Measurements from ENCODE around the gene NUDT2. TPM values are rescaled to one million over a fixed set of nuclear protein-coding genes. Genes with fewer than 3 reads are reported as not detected.
"Not testable (repeated sequence)": the region's sequence is repeated elsewhere in the genome, so short reads cannot be mapped to it uniquely, and the experiment has no call there.

NUDT2 gene
- total RNA-seq, 1 experiment from 2014 or later, result 10.4 TPM

- not testable (repeated sequence) for DNase-seq; H3K9me3 ChIP-seq (ENCODE audit: low read length); H3K4me1 ChIP-seq (ENCODE audit: low read length); H2AFZ ChIP-seq (ENCODE audit: low read length); H3K9me2 ChIP-seq (replicated peaks; ENCODE audit: insufficient read depth, low read length); H3K4me2 ChIP-seq (ENCODE audit: low read depth, low read length, poor library complexity, severe bottlenecking); H3K36me3 ChIP-seq (ENCODE audit: insufficient read depth, low read length); H4K20me1 ChIP-seq (ENCODE audit: insufficient read depth, low read depth, low read length); H3K27me3 ChIP-seq (ENCODE audit: low read length); H3K79me2 ChIP-seq (ENCODE audit: low read length); H3K4me3 ChIP-seq (ENCODE audit: low read length); H3K27ac ChIP-seq (ENCODE audit: low read length); H3K9ac ChIP-seq (ENCODE audit: low read length)
These were observed 23.6 kb downstream of the NUDT2 start for GRCh38 chr9:34352957-34353356.

DNA sequence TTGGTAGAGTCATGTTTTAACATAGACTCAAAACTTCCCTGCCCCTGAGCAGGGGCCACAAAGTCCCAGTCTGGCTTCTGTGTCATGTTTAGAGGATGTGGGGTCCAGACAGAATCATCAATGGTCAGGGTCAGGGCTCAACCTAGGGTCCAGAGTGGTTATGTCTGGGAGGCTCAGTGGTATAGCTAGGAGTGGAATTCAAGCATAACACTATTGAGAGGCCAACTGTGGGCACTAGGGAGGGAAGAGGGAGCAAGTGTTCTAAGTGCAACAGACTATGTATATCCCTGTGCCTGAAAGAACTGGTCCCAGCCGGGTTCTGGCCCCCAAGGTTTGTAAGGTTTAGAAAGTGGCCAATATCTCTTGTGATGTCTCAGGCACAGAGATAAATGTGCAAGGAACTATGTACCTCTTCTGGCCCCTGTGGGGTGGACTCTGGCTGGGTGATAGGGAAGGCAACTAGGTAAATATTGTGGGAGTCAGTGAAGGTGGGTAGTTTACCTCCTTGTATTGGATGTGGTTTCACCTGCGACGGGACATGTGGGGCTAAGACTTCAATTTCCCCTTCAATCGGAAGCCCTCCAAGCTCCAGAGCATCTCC is 33.3 kb downstream of the NUDT2 start:
- Histone ChIP-seq H3K4me3 (ENCODE audit: low read length) (no peak overlapping the region), H3K27ac (ENCODE audit: low read length) (no peak overlapping the region), H3K4me2 (ENCODE audit: low read depth, low read length, poor library complexity, severe bottlenecking) (no peak overlapping the region), H3K9me3 (ENCODE audit: low read length) (no peaks in the 10 kb centered on the region), H3K9ac (ENCODE audit: low read length) (no peak overlapping the region), H3K79me2 (ENCODE audit: low read length) (no peaks in the 10 kb centered on the region), H2AFZ (ENCODE audit: low read length) (no peak overlapping the region), H3K36me3 (ENCODE audit: insufficient read depth, low read length) (no peaks in the 10 kb centered on the region), H4K20me1 (ENCODE audit: insufficient read depth, low read depth, low read length) (no peaks in the 10 kb centered on the region), H3K27me3 (ENCODE audit: low read length) (no peaks in the 10 kb centered on the region), H3K9me2 (replicated peaks; ENCODE audit: insufficient read depth, low read length) (no peaks in the 10 kb centered on the region), H3K4me1 (ENCODE audit: low read length) (no peaks in the 10 kb centered on the region)
- no peak for DNase-seq

DNA sequence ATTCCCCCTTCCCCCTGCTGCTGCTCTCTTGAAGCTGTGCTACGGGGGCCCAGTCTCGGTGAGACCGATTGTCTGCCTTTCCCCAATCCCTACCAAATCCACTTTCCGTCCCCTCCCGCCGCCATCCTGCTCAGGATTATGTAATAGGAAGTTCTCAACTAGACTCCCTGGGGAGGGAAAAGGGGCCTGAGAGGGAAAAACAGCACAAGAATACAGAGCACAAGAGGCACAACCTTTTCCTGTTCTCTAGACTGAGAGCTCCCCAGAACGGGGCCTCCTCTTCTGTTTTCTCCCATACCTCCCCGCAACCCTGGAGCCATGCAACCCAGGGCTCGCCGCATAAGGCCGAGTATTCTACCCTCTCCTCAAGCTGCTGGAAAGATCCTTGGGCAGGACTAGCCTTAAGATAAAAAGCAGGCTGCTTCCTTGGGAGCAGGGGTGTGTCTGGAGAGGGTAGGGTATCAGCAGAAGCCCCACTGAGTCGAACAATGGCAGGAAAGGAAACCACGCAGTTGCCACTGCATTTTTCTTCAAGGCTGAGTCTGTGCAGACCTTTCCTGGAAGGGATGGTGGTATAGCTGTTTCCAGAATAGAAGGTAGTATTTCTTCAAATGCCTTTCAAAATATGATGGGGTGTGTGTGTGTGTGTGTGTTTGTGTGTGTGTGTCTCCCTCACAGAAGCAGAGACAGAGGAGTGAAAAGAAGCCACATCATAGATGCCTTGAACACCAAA is 34.4 kb downstream of the NUDT2 start:
- DNase-seq, result no peak
- Histone ChIP-seq H3K4me2 (ENCODE audit: low read depth, low read length, poor library complexity, severe bottlenecking) (no peak overlapping the region), H3K27ac (ENCODE audit: low read length) (no peak overlapping the region)

GRCh38 chr9:34365282-34365681 is 35.9 kb downstream of the NUDT2 start:
- Histone ChIP-seq H3K9ac (ENCODE audit: low read length) (no peak overlapping the region), H3K9me3 (ENCODE audit: low read length) (no peaks in the 10 kb centered on the region), H3K79me2 (ENCODE audit: low read length) (no peaks in the 10 kb centered on the region), H2AFZ (ENCODE audit: low read length) (no peak overlapping the region), H3K4me3 (ENCODE audit: low read length) (no peak overlapping the region), H3K9me2 (replicated peaks; ENCODE audit: insufficient read depth, low read length) (no peaks in the 10 kb centered on the region), H3K36me3 (ENCODE audit: insufficient read depth, low read length) (no peaks in the 10 kb centered on the region), H3K4me1 (ENCODE audit: low read length) (no peaks in the 10 kb centered on the region), H4K20me1 (ENCODE audit: insufficient read depth, low read depth, low read length) (no peaks in the 10 kb centered on the region), H3K4me2 (ENCODE audit: low read depth, low read length, poor library complexity, severe bottlenecking) (no peak overlapping the region), H3K27me3 (ENCODE audit: low read length) (no peaks in the 10 kb centered on the region), H3K27ac (ENCODE audit: low read length) (no peak overlapping the region)
- no peak for DNase-seq

More for the DNA sequence above, 34.4 kb downstream of the NUDT2 start:
- no peaks in the 10 kb centered on the region for H4K20me1 ChIP-seq (ENCODE audit: insufficient read depth, low read depth, low read length)
- H3K27me3 ChIP-seq (ENCODE audit: low read length), result no peaks in the 10 kb centered on the region
- no peaks in the 10 kb centered on the region for H3K9me2 ChIP-seq (replicated peaks; ENCODE audit: insufficient read depth, low read length)
- no peaks in the 10 kb centered on the region for H3K36me3 ChIP-seq (ENCODE audit: insufficient read depth, low read length)
- H3K9me3 ChIP-seq (ENCODE audit: low read length), result no peaks in the 10 kb centered on the region
- H2AFZ ChIP-seq (ENCODE audit: low read length), result no peak overlapping the region
- no peak overlapping the region for H3K9ac ChIP-seq (ENCODE audit: low read length)
- H3K4me3 ChIP-seq (ENCODE audit: low read length), result no peak overlapping the region
- no peaks in the 10 kb centered on the region for H3K4me1 ChIP-seq (ENCODE audit: low read length)
- H3K79me2 ChIP-seq (ENCODE audit: low read length), result no peaks in the 10 kb centered on the region

- H3K9me3 ChIP-seq (ENCODE audit: low read length), result no peaks in the 10 kb centered on the region
- H3K4me3 ChIP-seq (ENCODE audit: low read length), result no peak overlapping the region
- H4K20me1 ChIP-seq (ENCODE audit: insufficient read depth, low read depth, low read length), result no peaks in the 10 kb centered on the region
- H3K27ac ChIP-seq (ENCODE audit: low read length), result no peak overlapping the region
- H3K36me3 ChIP-seq (ENCODE audit: insufficient read depth, low read length), result no peaks in the 10 kb centered on the region
- H3K9ac ChIP-seq (ENCODE audit: low read length), result no peak overlapping the region
- no peak for DNase-seq
- H3K79me2 ChIP-seq (ENCODE audit: low read length), result no peaks in the 10 kb centered on the region
- no peaks in the 10 kb centered on the region for H3K4me1 ChIP-seq (ENCODE audit: low read length)
- H3K9me2 ChIP-seq (replicated peaks; ENCODE audit: insufficient read depth, low read length), result no peaks in the 10 kb centered on the region
- H2AFZ ChIP-seq (ENCODE audit: low read length), result no peak overlapping the region
- H3K27me3 ChIP-seq (ENCODE audit: low read length), result no peaks in the 10 kb centered on the region
- H3K4me2 ChIP-seq (ENCODE audit: low read depth, low read length, poor library complexity, severe bottlenecking), result no peak overlapping the region
These were observed 37.0 kb downstream of the NUDT2 start for GRCh38 chr9:34366365-34366764.

- H3K9me3 ChIP-seq (ENCODE audit: low read length); H3K9ac ChIP-seq (ENCODE audit: low read length); H3K36me3 ChIP-seq (ENCODE audit: insufficient read depth, low read length); DNase-seq; H3K27me3 ChIP-seq (ENCODE audit: low read length); H3K79me2 ChIP-seq (ENCODE audit: low read length); H3K9me2 ChIP-seq (replicated peaks; ENCODE audit: insufficient read depth, low read length); H3K4me3 ChIP-seq (ENCODE audit: low read length); H3K4me2 ChIP-seq (ENCODE audit: low read depth, low read length, poor library complexity, severe bottlenecking); H2AFZ ChIP-seq (ENCODE audit: low read length); H4K20me1 ChIP-seq (ENCODE audit: insufficient read depth, low read depth, low read length); H3K4me1 ChIP-seq (ENCODE audit: low read length); H3K27ac ChIP-seq (ENCODE audit: low read length): not testable (repeated sequence)
These were observed 38.5 kb downstream of the NUDT2 start for GRCh38 chr9:34367751-34368410.

DNA sequence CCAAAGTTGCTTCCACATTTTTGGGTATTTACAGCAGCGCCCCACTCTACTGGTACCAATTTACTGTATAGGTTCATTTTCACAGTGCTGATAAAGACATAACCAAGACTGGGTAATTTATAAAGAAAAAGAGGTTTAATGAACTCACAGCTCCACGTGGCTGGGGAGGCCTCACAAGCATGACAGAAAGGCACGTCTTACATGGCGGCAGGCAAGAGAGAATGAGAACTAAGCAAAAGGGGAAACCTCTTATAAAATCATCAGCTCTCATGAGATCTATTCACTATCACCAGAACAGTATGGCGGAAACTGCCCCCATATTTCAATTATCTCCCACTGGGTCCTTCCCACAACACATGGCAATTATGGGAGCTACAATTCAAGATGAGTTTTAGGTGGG is 39.4 kb downstream of the NUDT2 start:
- not testable (repeated sequence) for H3K27ac ChIP-seq (ENCODE audit: low read length); H3K9me3 ChIP-seq (ENCODE audit: low read length); DNase-seq; H4K20me1 ChIP-seq (ENCODE audit: insufficient read depth, low read depth, low read length); H3K36me3 ChIP-seq (ENCODE audit: insufficient read depth, low read length); H3K4me2 ChIP-seq (ENCODE audit: low read depth, low read length, poor library complexity, severe bottlenecking); H3K9me2 ChIP-seq (replicated peaks; ENCODE audit: insufficient read depth, low read length); H3K4me1 ChIP-seq (ENCODE audit: low read length); H3K4me3 ChIP-seq (ENCODE audit: low read length); H3K9ac ChIP-seq (ENCODE audit: low read length); H3K79me2 ChIP-seq (ENCODE audit: low read length); H3K27me3 ChIP-seq (ENCODE audit: low read length); H2AFZ ChIP-seq (ENCODE audit: low read length)

DNA sequence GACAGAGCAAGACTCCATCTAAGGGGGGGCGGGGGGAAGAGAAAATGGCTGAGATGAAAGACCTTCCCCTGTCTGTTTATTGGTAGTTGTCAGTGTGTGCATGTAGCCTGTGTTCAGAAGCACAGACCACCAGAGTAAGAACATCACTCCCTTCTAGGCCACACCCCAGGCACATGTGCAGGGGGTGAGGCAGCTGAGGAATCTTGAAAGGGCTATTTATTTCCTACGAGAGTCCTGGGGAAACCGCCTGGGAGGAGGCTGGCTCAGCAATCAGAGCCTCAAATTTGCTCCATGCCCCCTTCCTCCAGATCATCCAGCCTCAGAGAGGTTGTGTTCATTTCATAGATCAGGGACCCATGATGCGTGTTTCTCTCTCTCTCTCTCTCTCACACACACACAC is 40.3 kb downstream of the NUDT2 start:
- H2AFZ ChIP-seq (ENCODE audit: low read length), result no peak overlapping the region
- H3K79me2 ChIP-seq (ENCODE audit: low read length), result no peaks in the 10 kb centered on the region
- H3K9me2 ChIP-seq (replicated peaks; ENCODE audit: insufficient read depth, low read length), result no peaks in the 10 kb centered on the region
- no peak overlapping the region for H3K9ac ChIP-seq (ENCODE audit: low read length)
- no peaks in the 10 kb centered on the region for H4K20me1 ChIP-seq (ENCODE audit: insufficient read depth, low read depth, low read length)
- H3K36me3 ChIP-seq (ENCODE audit: insufficient read depth, low read length), result no peaks in the 10 kb centered on the region
- H3K27ac ChIP-seq (ENCODE audit: low read length), result no peak overlapping the region
- no peak overlapping the region for H3K4me3 ChIP-seq (ENCODE audit: low read length)
- DNase-seq, result no peak
- H3K27me3 ChIP-seq (ENCODE audit: low read length), result no peaks in the 10 kb centered on the region
- no peaks in the 10 kb centered on the region for H3K4me1 ChIP-seq (ENCODE audit: low read length)
- no peak overlapping the region for H3K4me2 ChIP-seq (ENCODE audit: low read depth, low read length, poor library complexity, severe bottlenecking)
- H3K9me3 ChIP-seq (ENCODE audit: low read length), result no peaks in the 10 kb centered on the region
